Neural cell (in vitro differentiated cells): ENCODE measurements around the gene YY1. TPM values are rescaled to one million over a fixed set of nuclear protein-coding genes. Genes with fewer than 3 reads are reported as not detected.

ENCODE experiments used
- H2AFZ ChIP-seq: fragments of 200-600, 300-800 bp; sonication (generic), shearing (Covaris generic); 2 replicates; pipeline ENCODE4 v1.6.0; 2014; ENCODE audit warnings: low read depth, mild to moderate bottlenecking, antibody characterized with exemption, low read length, moderate library complexity
- H3F3A ChIP-seq: fragments of 200-600 bp; shearing (Covaris generic); 2 replicates; pipeline ENCODE4 v1.6.1; 2016; ENCODE audit warnings: mild to moderate bottlenecking, moderate library complexity, mixed read lengths, antibody characterized with exemption, low read length; ENCODE audit not compliant: insufficient read depth, poor library complexity, severe bottlenecking
- H3K27ac ChIP-seq: fragments of 200-600, 300-800 bp; sonication (generic), shearing (Covaris generic); 2 replicates; pipeline ENCODE4 v1.5.1; 2014; ENCODE audit warnings: mild to moderate bottlenecking, low read length, moderate library complexity
- H3K27me3 ChIP-seq: fragments of 300-800, 200-600 bp; sonication (generic), shearing (Covaris generic); 2 replicates; pipeline ENCODE4 v1.6.0; 2014; ENCODE audit warnings: mild to moderate bottlenecking, low read depth, low read length, moderate library complexity; ENCODE audit not compliant: insufficient read depth
- H3K36me3 ChIP-seq: fragments of 300-800, 200-600 bp; sonication (generic), shearing (Covaris generic); 2 replicates; pipeline ENCODE4 v1.5.1; 2014; ENCODE audit warnings: mild to moderate bottlenecking, antibody characterized with exemption, low read length, moderate library complexity; ENCODE audit not compliant: insufficient read depth
- H3K4me2 ChIP-seq: fragments of 300-800, 200-600 bp; sonication (generic), shearing (Covaris generic); 2 replicates; pipeline ENCODE4 v1.6.0; 2014; ENCODE audit warnings: mild to moderate bottlenecking, low read length
- H3K4me3 ChIP-seq: fragments of 300-800, 200-600 bp; sonication (generic), shearing (Covaris generic); 2 replicates; pipeline ENCODE4 v1.5.1; 2014; ENCODE audit warnings: mild to moderate bottlenecking, low read length, moderate library complexity
- H3K79me2 ChIP-seq: fragments of 200-600 bp; shearing (Covaris generic); replicated peaks from 2 replicates; pipeline ENCODE4 v1.6.0; 2014; ENCODE audit warnings: mild to moderate bottlenecking, low read length, moderate library complexity; ENCODE audit not compliant: insufficient read depth
- H3K9ac ChIP-seq: fragments of 300-800, 200-600 bp; sonication (generic), shearing (Covaris generic); 2 replicates; pipeline ENCODE4 v1.6.1; 2016; ENCODE audit warnings: mild to moderate bottlenecking, low read length, mixed read lengths
- H3K9me2 ChIP-seq: fragments of 200-600 bp; shearing (Covaris generic); 2 replicates; pipeline ENCODE4 v1.6.1; 2016; ENCODE audit warnings: mild to moderate bottlenecking, low read length, mixed read lengths; ENCODE audit not compliant: insufficient read depth
- H3K9me3 ChIP-seq: fragments of 200-600, 300-800 bp; sonication (generic), shearing (Covaris generic); 2 replicates; pipeline ENCODE4 v1.6.1; 2016; ENCODE audit warnings: mild to moderate bottlenecking, mixed run types, low read length, moderate library complexity, mixed read lengths
- H4K20me1 ChIP-seq: fragments of 200-600 bp; shearing (Covaris generic); 2 replicates; pipeline ENCODE4 v1.6.1; 2016; ENCODE audit warnings: mild to moderate bottlenecking, mixed run types; ENCODE audit not compliant: insufficient read depth
- EP300 ChIP-seq: fragments of 450-650 bp; conservative IDR thresholded peaks from 2 replicates; pipeline ENCODE4 v1.6.1; 2014; ENCODE audit warnings: antibody characterized with exemption, mild to moderate bottlenecking, moderate library complexity; ENCODE audit not compliant: poor library complexity, severe bottlenecking
- EZH2 ChIP-seq: fragments of 200-600, 300-800 bp; shearing (Covaris generic), sonication (generic); IDR thresholded peaks from 2 replicates; pipeline ENCODE4 v1.6.1; 2014; ENCODE audit warnings: antibody characterized with exemption, low read length, borderline replicate concordance, mild to moderate bottlenecking; ENCODE audit not compliant: insufficient read depth, poor library complexity, severe bottlenecking
- POLR2AphosphoS5 ChIP-seq: IDR thresholded peaks from 2 replicates; pipeline ENCODE4 v1.6.1; 2012
- RAD21 ChIP-seq: fragments of 450-650 bp; conservative IDR thresholded peaks from 2 replicates; pipeline ENCODE4 v1.6.1; 2014; ENCODE audit warnings: antibody characterized with exemption, mild to moderate bottlenecking, moderate library complexity
- SMC3 ChIP-seq: fragments of 450-650 bp; conservative IDR thresholded peaks from 2 replicates; pipeline ENCODE4 v1.6.1; 2014; ENCODE audit warnings: antibody characterized with exemption, mild to moderate bottlenecking, moderate library complexity; ENCODE audit not compliant: poor library complexity
- TAF1 ChIP-seq: IDR thresholded peaks from 2 replicates; pipeline ENCODE4 v1.6.1; 2012; ENCODE audit warnings: low read depth
- polyA plus RNA-seq: library from polyadenylated mRNA; depleted of rRNA; stranded (reverse); fragments of >200 nt; gene quantifications from 2 replicates; pipeline ENCODE4 v1.2.3, GENCODE V29; 2014
- TF ChIP-seq, protein P1 (sequence below): IDR thresholded peaks from 2 replicates; pipeline ENCODE4 v1.6.1; 2012; ENCODE audit warnings: borderline replicate concordance
- TF ChIP-seq, protein P2 (sequence below): fragments of 450-650 bp; IDR thresholded peaks from 2 replicates; pipeline ENCODE4 v1.5.1; 2014; ENCODE audit warnings: antibody characterized with exemption, mild to moderate bottlenecking, moderate library complexity; ENCODE audit not compliant: poor library complexity, severe bottlenecking

The YY1 gene
- polyA plus RNA-seq, 1 donor from 2014 or later, result 50.4 TPM

DNA sequence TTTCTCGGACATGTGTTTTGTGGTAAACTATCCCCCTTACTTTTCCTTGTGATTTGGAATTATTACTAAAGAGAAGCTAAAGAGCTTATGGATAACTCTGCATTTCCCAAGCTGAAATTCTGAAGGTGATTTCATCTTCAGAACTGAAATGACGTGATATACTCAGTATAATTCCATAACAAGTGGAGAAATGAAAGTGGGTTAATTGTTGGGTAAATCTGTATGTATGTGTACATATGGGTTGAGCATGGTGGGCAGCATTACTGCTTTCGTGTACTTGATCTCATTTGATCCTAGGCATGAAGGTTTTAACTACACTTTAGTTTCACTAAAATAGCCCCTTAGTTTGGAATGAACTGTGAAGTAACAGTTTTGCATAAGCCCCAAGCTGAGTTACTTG, 4.1 kb downstream of the YY1 start:
- Histone ChIP-seq H3K9me2 (no peaks in the 10 kb centered on the region), H3K27me3 (no peaks in the 10 kb centered on the region), H3K9ac (no peak overlapping the region), H3F3A (peaks cover 4% of the 10 kb centered on the region), H3K79me2 (peaks cover 68% of the 10 kb centered on the region), H3K36me3 (no peaks in the 10 kb centered on the region), H3K9me3 (no peaks in the 10 kb centered on the region), H3K27ac (no peak overlapping the region), H4K20me1 (no peaks in the 10 kb centered on the region), H2AFZ (no peak overlapping the region), H3K4me2 (no peak overlapping the region), H3K4me3 (no peak overlapping the region)
- TF ChIP-seq EP300 (no peak), TAF1 (no peak), POLR2AphosphoS5 (no peak), EZH2 (no peak), SMC3 (no peak)
- TF ChIP-seq, protein P1, sequence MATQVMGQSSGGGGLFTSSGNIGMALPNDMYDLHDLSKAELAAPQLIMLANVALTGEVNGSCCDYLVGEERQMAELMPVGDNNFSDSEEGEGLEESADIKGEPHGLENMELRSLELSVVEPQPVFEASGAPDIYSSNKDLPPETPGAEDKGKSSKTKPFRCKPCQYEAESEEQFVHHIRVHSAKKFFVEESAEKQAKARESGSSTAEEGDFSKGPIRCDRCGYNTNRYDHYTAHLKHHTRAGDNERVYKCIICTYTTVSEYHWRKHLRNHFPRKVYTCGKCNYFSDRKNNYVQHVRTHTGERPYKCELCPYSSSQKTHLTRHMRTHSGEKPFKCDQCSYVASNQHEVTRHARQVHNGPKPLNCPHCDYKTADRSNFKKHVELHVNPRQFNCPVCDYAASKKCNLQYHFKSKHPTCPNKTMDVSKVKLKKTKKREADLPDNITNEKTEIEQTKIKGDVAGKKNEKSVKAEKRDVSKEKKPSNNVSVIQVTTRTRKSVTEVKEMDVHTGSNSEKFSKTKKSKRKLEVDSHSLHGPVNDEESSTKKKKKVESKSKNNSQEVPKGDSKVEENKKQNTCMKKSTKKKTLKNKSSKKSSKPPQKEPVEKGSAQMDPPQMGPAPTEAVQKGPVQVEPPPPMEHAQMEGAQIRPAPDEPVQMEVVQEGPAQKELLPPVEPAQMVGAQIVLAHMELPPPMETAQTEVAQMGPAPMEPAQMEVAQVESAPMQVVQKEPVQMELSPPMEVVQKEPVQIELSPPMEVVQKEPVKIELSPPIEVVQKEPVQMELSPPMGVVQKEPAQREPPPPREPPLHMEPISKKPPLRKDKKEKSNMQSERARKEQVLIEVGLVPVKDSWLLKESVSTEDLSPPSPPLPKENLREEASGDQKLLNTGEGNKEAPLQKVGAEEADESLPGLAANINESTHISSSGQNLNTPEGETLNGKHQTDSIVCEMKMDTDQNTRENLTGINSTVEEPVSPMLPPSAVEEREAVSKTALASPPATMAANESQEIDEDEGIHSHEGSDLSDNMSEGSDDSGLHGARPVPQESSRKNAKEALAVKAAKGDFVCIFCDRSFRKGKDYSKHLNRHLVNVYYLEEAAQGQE, result no peak

DNA sequence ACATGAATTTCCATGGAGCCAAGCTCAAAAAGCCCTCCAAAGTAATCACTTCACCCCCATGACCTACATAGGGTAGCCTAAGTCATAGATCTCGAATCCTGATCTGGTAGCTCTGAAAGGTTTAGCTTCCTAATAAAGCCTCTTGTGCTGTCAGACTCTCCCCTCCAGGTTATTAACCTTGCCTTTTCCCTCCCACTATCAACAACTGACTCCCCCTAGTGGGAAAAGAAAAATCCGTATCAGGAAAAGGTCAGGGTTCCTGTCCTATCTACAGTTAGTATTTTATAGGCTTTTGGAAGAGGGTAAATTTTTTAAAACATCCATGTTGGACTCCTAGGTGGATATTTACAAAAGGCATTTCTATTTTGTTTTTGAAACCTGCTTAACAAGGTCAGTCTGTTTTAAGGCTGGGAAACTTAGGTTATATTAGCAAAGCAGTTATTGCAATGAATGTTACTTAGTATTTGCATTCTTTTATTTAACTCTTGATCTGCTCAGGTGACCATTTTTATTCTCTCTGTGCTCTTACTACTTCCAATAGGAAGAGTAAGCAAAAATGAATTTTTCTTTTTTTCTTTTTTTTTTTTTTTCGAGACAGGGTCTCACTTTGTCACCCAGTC, 8.0 kb downstream of the YY1 start:
- H3F3A ChIP-seq, result peaks cover 2% of the 10 kb centered on the region
- H3K4me3 ChIP-seq, result peak overlapping the region; percentile 22
- H3K36me3 ChIP-seq, result no peaks in the 10 kb centered on the region
- no peaks in the 10 kb centered on the region for H3K9me3 ChIP-seq
- H4K20me1 ChIP-seq, result no peaks in the 10 kb centered on the region
- H3K4me2 ChIP-seq, result no peak overlapping the region
- peak overlapping the region; percentile 13 for H3K9ac ChIP-seq
- peak overlapping the region; percentile 42 for H3K27ac ChIP-seq
- H3K9me2 ChIP-seq, result no peaks in the 10 kb centered on the region
- H2AFZ ChIP-seq, result no peak overlapping the region
- TF ChIP-seq SMC3, result peak; percentile 64
- TF ChIP-seq, protein P2, sequence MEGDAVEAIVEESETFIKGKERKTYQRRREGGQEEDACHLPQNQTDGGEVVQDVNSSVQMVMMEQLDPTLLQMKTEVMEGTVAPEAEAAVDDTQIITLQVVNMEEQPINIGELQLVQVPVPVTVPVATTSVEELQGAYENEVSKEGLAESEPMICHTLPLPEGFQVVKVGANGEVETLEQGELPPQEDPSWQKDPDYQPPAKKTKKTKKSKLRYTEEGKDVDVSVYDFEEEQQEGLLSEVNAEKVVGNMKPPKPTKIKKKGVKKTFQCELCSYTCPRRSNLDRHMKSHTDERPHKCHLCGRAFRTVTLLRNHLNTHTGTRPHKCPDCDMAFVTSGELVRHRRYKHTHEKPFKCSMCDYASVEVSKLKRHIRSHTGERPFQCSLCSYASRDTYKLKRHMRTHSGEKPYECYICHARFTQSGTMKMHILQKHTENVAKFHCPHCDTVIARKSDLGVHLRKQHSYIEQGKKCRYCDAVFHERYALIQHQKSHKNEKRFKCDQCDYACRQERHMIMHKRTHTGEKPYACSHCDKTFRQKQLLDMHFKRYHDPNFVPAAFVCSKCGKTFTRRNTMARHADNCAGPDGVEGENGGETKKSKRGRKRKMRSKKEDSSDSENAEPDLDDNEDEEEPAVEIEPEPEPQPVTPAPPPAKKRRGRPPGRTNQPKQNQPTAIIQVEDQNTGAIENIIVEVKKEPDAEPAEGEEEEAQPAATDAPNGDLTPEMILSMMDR, result peak; percentile 77
- TF ChIP-seq RAD21, result peak; percentile 60
- TF ChIP-seq, protein P1, result no peak
- TF ChIP-seq TAF1, result no peak
- H3K79me2 ChIP-seq, result peaks cover 96% of the 10 kb centered on the region
- no peaks in the 10 kb centered on the region for H3K27me3 ChIP-seq
